ENCODE results near the gene BFSP2.

DNA sequence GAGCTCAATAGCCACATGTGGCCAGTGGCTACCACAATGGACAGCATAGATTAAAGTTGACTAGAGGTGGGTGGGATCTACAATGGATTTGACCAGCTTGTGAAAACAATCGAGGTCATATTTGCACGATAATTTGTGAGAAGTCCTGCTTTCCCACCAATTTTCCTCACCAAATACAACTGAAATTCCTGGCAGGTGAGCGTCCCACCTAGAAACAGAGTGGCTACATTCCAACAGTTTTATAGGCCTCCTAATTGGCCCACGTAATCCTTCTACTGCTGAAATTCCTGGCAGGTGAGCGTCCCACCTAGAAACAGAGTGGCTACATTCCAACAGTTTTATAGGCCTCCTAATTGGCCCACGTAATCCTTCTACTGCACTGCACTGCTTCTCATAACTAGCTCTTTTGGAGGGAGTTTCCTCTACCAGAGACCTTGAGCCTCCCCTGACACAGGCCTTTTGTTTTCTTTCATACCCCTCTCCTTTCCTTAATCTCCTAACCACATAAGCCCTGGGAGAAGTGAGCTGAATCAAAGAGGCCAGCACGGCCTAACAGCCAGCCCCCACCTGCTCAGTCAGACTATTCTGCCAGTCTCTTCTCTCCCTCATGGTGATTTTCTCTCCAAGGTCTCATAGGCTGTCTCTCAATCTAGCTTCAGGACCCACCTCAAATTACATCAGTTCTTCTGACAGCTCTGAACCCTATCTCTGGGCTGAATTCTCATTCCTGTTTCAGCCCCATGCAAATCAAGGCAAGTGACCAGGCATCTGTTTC lies 80.2 kb downstream of the BFSP2 start:
- TF ChIP-seq EZH2 (IDR thresholded peaks at IDR 0.05; ENCODE audit: borderline replicate concordance, low read length), result no peak
- TF ChIP-seq, protein P1, sequence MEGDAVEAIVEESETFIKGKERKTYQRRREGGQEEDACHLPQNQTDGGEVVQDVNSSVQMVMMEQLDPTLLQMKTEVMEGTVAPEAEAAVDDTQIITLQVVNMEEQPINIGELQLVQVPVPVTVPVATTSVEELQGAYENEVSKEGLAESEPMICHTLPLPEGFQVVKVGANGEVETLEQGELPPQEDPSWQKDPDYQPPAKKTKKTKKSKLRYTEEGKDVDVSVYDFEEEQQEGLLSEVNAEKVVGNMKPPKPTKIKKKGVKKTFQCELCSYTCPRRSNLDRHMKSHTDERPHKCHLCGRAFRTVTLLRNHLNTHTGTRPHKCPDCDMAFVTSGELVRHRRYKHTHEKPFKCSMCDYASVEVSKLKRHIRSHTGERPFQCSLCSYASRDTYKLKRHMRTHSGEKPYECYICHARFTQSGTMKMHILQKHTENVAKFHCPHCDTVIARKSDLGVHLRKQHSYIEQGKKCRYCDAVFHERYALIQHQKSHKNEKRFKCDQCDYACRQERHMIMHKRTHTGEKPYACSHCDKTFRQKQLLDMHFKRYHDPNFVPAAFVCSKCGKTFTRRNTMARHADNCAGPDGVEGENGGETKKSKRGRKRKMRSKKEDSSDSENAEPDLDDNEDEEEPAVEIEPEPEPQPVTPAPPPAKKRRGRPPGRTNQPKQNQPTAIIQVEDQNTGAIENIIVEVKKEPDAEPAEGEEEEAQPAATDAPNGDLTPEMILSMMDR (IDR thresholded peaks at IDR 0.05; ENCODE audit: low read length), result no peak
